ENCODE data around the gene RIPOR3. TPM values are rescaled to one million over a fixed set of nuclear protein-coding genes. Genes with fewer than 3 reads are reported as not detected.
A peak's percentile ranks its signal among the peaks of the same experiment; 100 is the strongest.
"Not testable (repeated sequence)": the region's sequence is repeated elsewhere in the genome, so short reads cannot be mapped to it uniquely, and the experiment has no call there.

Gene RIPOR3
- total and polyA plus RNA-seq, 4 donors, result 4.3 to 9.9 (median 7.7) TPM

- TF ChIP-seq CTCF (IDR thresholded peaks at IDR 0.05; ENCODE audit: control extremely low read depth, extremely low read depth), result no peak
- Histone ChIP-seq H3K27me3 (ENCODE audit: control insufficient read depth in 3 of 3, insufficient read depth in 3 of 3, low read length in 2 of 3) (no peaks in the 10 kb centered on the region), H3K27ac (ENCODE audit: low read depth in 1 of 2, low read length in 1 of 2) (no peak overlapping the region), H3K36me3 (ENCODE audit: control insufficient read depth in 4 of 4, insufficient read depth in 4 of 4, low read length in 4 of 4) (no peaks in the 10 kb centered on the region), H3K4me3 (no peak overlapping the region), H3K4me1 (ENCODE audit: control insufficient read depth in 5 of 5, insufficient read depth in 5 of 5, low read length in 5 of 5) (peaks cover 0 to 17% (median 3%) of the 10 kb centered on the region in 5 donors), H3K9ac (ENCODE audit: insufficient read depth in 1 of 2, low read length in 2 of 2) (no peak overlapping the region), H3K9me3 (ENCODE audit: control insufficient read depth in 4 of 4, insufficient read depth in 3 of 4, low read length in 3 of 4) (no peaks in the 10 kb centered on the region)
- ATAC-seq (ENCODE audit: insufficient read depth, low FRiP score) (no peak), DNase-seq (no peak)
- WGBS, 2 donors, result 95 to 97% methylated on average over 5 of the region's 5 CpGs
Measured at GRCh38 chr20:50699688-50700087, 8.3 kb upstream of the RIPOR3 start.

DNA sequence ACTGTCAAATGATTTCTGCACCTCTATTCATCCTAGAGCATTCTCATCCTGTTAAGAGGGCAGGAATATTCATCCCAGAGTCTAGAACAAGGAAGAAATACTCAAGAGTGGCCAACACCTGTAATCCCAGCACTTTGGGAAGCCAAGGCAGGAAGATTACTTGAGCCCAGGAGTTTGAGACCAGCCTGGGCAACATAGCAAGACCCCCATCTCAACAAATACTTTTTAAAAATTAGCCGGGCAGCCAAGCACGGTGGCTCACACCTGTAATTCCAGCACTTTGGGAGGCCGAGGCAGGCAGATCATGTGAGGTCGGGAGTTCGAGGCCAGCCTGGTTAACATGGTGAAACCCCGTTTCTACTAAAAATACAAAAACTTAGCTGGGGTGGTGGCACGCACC lies 6.9 kb upstream of the RIPOR3 start:
- 95 to 99% methylated on average over 7 of the region's 7 CpGs for WGBS, 2 donors
- H3K36me3 ChIP-seq (ENCODE audit: control insufficient read depth in 4 of 4, insufficient read depth in 4 of 4, low read length in 4 of 4); H3K4me3 ChIP-seq; H3K9ac ChIP-seq (ENCODE audit: insufficient read depth in 1 of 2, low read length in 2 of 2); H3K27ac ChIP-seq (ENCODE audit: low read depth in 1 of 2, low read length in 1 of 2); H3K9me3 ChIP-seq (ENCODE audit: control insufficient read depth in 4 of 4, insufficient read depth in 3 of 4, low read length in 3 of 4); DNase-seq; ATAC-seq (ENCODE audit: insufficient read depth, low FRiP score); H3K27me3 ChIP-seq (ENCODE audit: control insufficient read depth in 3 of 3, insufficient read depth in 3 of 3, low read length in 2 of 3): not testable (repeated sequence)
- H3K4me1 ChIP-seq (ENCODE audit: control insufficient read depth in 5 of 5, insufficient read depth in 5 of 5, low read length in 5 of 5), result peaks cover 0 to 18% (median 3%) of the 10 kb centered on the region in 5 donors

GRCh38 chr20:50695135-50695872 lies 4.0 kb upstream of the RIPOR3 start:
- DNase-seq (peak; percentile 75 to 93 (median 90)), ATAC-seq (ENCODE audit: insufficient read depth, low FRiP score) (peak; percentile 67)
- no peak overlapping the region for H3K4me3 ChIP-seq
- no peak for TF ChIP-seq CTCF (IDR thresholded peaks at IDR 0.05; ENCODE audit: control extremely low read depth, extremely low read depth)
- peaks cover 0 to 33% (median 6%) of the 10 kb centered on the region in 5 donors for H3K4me1 ChIP-seq (ENCODE audit: control insufficient read depth in 5 of 5, insufficient read depth in 5 of 5, low read length in 5 of 5)
- H3K27ac ChIP-seq (ENCODE audit: low read depth in 1 of 2, low read length in 1 of 2), result peak overlapping the region in 1 of 2 donors; percentile 8
- peaks cover 0 to 2% (median 0%) of the 10 kb centered on the region in 3 donors for H3K27me3 ChIP-seq (ENCODE audit: control insufficient read depth in 3 of 3, insufficient read depth in 3 of 3, low read length in 2 of 3)
- no peaks in the 10 kb centered on the region for H3K9me3 ChIP-seq (ENCODE audit: control insufficient read depth in 4 of 4, insufficient read depth in 3 of 4, low read length in 3 of 4)
- H3K36me3 ChIP-seq (ENCODE audit: control insufficient read depth in 4 of 4, insufficient read depth in 4 of 4, low read length in 4 of 4), result no peaks in the 10 kb centered on the region
- 64 to 81% methylated on average over 9 of the region's 9 CpGs for WGBS, 2 donors
- H3K9ac ChIP-seq (ENCODE audit: insufficient read depth in 1 of 2, low read length in 2 of 2), result no peak overlapping the region

DNA sequence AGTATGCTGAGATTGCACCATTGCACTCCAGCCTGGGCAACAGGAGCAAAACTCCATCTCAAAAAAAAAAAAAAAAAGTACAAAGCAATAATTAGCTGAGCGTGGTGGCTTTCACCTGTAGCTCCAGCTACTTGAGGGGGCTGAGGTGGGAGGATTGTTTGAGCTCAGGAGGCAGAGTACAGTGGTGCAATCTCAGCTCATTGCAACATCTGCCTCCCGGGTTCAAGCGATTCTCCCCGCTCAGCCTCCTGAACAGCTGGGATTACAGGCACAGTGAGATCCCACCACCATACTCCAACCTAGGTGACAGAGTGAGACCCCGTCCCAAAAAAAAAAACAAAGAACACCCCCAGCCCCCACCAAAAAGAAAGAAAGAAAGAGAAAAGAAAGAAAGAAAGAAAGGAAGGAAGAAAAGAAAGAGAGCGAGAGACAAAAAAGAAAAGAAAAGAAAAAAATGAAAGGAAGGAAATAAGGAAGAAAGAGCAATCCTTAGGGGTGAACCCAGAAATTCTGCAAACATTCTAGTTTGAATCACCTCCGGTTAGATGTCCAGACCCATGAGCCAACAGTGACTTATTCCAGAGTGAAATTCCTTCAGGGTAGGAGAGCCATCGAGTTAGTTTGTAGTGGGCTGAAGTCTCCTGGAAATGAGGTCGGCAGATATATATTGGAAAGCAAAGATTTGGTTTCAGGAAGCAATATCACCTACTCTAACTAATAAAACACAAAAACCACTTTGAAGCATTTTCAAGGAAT lies 3.2 kb upstream of the RIPOR3 start:
- peaks cover 0 to 2% (median 0%) of the 10 kb centered on the region in 3 donors for H3K27me3 ChIP-seq (ENCODE audit: control insufficient read depth in 3 of 3, insufficient read depth in 3 of 3, low read length in 2 of 3)
- H3K9me3 ChIP-seq (ENCODE audit: control insufficient read depth in 4 of 4, insufficient read depth in 3 of 4, low read length in 3 of 4), result no peaks in the 10 kb centered on the region
- no peak for TF ChIP-seq CTCF (IDR thresholded peaks at IDR 0.05; ENCODE audit: control extremely low read depth, extremely low read depth)
- 63 to 74% methylated on average over 9 of the region's 9 CpGs for WGBS, 2 donors
- no peak overlapping the region for H3K4me3 ChIP-seq
- DNase-seq (peak in 1 of 3 donors; percentile 34), ATAC-seq (ENCODE audit: insufficient read depth, low FRiP score) (no peak)
- H3K9ac ChIP-seq (ENCODE audit: insufficient read depth in 1 of 2, low read length in 2 of 2), result no peak overlapping the region
- no peak overlapping the region for H3K27ac ChIP-seq (ENCODE audit: low read depth in 1 of 2, low read length in 1 of 2)
- peaks cover 0 to 36% (median 6%) of the 10 kb centered on the region in 5 donors for H3K4me1 ChIP-seq (ENCODE audit: control insufficient read depth in 5 of 5, insufficient read depth in 5 of 5, low read length in 5 of 5)
- H3K36me3 ChIP-seq (ENCODE audit: control insufficient read depth in 4 of 4, insufficient read depth in 4 of 4, low read length in 4 of 4), result no peaks in the 10 kb centered on the region

All from lung (tissue), 12 donors.